ENCODE data around the gene RWDD1.
"Not testable (repeated sequence)": the region's sequence is repeated elsewhere in the genome, so short reads cannot be mapped to it uniquely, and the experiment has no call there.

RWDD1 gene

DNA sequence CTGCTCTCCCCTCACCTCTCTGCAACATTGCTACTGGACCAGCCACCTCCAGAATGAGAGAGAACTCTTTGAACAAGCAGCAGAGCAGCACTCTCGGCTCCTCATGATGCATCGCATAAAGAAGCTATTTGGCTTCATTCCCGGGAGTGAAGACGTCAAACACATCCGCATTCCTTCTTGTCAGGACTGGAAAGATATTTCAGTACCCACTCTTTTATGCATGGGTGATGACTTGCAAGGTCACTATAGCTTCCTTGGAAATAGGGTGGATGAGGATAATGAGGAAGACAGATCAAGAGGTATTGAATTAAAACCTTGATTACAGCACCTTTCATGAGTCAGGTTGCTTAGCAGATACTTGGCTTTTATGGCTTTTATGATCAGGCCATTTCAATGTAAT lies 13.4 kb upstream of the RWDD1 start:
- no peak overlapping the region for H3K4me3 ChIP-seq (ENCODE audit: low read depth, low read length)

DNA sequence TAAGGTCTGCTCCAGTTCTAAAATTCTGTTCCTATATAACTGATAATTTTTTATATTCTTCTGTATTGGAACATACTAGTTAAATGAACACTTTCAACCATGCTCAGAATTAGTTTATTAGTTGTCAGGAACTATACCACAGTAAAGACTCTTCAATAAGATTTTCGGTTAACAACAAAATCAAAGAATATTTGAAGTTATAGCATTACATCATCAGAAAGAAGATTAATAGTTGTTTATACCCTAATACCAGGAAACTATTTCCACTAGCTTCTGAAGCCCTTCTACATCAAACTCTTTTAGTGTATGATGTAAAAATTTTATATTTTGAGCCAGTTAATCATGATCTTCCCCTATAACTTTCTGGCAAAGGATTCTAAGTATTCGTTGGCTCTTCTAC lies 11.2 kb upstream of the RWDD1 start:
- no peak overlapping the region for H3K4me3 ChIP-seq (ENCODE audit: low read depth, low read length)

DNA sequence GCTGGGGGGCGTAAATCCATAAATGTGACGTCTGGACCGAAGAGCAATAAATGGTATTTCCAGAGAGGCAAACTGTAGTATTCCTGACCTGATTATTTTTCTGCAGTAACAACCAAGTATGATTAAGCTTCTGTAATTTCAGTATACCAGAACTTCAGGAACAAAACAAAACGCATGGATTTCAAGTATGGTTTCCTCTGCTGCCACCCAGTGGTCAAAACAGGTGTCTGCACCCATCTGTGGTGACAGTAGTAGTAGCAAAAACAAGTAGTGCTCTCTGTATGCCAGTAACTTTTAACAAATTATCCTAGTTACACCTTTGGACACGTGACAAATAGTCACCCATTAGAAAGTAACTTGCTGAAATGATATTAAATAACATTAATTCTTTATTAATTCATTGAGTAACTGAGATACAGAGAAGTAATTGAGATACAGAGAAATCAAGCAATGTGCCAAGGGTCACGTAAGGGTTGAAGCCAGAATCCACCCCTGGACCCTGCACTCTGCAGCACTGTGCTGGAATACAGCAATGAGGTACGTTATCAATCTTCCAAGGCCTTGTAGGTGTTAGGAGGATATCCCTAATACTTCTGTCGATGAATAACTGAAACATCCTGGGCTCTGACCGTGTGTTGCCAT lies 9.8 kb upstream of the RWDD1 start:
- no peak overlapping the region for H3K4me3 ChIP-seq (ENCODE audit: low read depth, low read length)

DNA sequence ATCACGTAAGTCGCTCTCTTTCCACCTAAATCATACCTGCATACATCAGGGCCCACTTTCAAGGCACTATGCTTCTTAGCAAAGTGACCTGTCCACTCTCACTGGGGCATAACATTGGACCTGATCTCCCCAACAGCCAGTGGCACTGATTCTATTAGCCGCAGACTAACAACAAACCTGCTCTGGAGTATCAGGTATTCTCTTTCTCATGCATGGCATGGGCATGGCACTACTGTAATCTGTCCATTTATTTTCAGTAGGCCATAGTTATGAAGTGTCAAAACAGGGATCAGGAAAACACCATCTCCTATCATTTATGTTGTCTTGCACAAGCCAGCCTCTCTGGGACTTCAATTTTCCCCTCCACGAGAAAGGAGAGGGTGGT lies 9.3 kb upstream of the RWDD1 start:
- no peak overlapping the region for H3K4me3 ChIP-seq (ENCODE audit: low read depth, low read length)

DNA sequence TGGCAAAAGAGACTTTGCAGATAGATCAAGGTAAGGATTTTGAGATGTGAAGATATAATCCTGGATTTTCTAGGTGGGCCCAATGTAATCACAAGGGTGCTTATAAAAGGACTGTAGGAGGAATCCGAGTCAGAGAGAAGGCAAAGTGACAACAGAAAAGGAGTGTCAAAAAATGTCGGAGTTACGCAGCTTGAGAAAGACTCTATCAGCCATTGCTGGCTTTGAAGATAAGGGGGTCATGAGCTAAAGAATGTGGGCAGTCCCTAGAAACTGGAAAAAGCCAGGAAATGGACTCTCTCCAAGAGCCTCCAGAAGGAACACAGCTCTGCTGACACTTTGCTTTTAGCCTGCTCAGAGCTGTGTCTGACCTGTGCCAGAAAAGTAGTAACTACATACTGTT lies 8.7 kb upstream of the RWDD1 start:
- no peak overlapping the region for H3K4me3 ChIP-seq (ENCODE audit: low read depth, low read length)

DNA sequence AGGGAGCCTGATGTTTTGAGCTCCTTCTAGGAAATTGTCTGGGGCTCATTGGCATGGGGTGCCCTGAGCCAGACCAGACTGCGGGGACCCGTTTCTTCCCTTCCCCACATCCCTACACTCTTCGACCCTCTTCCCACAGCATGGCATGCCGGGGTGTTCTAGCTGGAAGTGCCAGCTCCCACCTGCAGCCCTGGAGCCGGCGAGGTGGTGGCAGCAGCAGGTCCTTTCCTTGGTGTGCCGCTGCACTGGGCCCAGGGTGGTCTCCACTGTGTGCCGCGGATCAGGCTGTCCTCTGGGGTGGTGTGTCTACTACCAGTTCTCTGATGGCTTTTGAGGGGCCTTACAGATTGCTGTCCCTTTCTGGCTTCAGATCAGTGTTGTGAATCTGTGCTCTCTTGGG lies 7.5 kb upstream of the RWDD1 start:
- no peak overlapping the region for H3K4me3 ChIP-seq (ENCODE audit: low read depth, low read length)

DNA sequence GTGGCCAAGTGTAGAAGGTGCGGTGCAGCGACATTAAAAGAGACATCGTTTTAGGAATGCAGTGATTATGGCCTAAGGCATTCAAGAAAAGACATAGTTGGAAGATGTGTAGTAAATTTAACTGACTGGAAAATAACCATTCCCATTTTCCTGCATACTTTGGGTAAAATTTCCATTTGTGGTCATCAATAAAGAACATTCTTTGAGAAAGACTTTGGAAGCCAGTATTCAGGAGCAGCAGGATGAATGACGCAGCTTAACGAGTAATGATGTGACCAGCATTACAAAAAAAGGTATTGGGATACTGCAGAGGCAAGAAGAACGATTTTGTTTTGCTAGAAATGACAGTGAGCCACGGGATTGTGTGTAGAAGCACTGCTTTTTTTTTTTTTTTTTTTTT lies 7.0 kb upstream of the RWDD1 start:
- H3K4me3 ChIP-seq (ENCODE audit: low read depth, low read length), result no peak overlapping the region

DNA sequence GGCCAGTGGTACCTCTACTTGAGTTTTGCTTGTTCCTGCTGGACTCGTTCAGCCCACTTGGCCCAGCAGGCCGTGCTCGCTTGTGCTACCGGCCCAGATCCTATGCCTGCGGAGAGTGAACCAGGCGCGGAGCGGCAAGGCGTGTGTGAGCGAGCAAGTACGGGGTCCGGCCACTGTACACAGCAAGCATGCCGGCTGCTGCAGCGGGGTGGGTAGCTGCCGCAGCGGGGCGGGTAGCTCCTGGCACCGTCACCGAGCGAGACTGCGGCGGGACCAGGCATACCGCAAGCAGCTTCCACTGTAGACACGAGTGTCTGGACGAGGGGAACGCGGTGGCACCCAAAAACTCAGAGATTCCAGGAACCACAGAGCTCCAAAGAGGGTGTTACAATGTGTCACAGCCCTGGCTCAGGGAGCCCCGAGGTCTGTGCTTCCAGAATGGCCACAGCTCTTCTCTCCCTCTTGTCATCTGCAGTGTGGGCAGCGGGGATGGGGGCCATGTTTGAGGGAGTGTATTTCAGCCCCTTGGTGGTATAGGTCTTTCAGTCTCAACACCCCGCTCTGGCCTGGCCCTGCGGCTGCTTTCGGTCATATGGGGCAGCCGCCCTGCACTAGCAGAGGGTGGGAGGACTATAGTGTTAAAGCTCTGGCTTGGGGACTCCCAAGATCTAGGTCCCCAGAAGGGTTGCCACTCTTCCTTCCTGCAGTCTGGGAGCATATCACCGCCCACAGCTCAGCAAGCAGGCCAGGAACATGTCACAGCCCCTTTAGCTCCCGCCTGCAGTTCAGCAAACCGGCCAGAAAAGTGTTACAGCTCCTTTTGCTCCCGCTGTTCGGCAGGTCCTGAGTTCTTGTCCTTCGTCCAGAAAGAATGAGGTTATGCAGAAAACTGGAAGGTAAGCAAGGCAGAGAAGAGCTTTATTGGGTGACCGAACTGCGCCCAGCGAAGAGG lies 6.1 kb upstream of the RWDD1 start:
- no peak overlapping the region for H3K4me3 ChIP-seq (ENCODE audit: low read depth, low read length)

DNA sequence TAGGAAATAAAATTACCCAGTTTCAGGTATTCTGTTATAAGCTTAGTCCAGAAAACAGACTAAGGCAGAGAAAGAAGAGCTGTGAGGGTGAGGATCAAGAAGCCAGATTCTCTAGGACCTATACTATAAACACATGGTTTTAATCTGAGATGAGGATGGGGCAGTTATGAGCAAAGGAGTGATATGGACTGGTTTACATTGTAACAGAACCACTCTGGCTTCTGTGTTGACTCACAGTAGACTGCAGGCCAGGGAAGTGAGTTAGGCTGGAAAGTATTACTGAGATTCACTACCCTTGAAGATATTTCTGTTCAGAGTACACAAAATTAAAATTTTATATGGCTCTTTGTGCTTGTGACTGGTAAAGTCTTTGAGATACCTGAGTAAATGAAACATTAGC lies 3.2 kb upstream of the RWDD1 start:
- no peak overlapping the region for H3K4me3 ChIP-seq (ENCODE audit: low read depth, low read length)

DNA sequence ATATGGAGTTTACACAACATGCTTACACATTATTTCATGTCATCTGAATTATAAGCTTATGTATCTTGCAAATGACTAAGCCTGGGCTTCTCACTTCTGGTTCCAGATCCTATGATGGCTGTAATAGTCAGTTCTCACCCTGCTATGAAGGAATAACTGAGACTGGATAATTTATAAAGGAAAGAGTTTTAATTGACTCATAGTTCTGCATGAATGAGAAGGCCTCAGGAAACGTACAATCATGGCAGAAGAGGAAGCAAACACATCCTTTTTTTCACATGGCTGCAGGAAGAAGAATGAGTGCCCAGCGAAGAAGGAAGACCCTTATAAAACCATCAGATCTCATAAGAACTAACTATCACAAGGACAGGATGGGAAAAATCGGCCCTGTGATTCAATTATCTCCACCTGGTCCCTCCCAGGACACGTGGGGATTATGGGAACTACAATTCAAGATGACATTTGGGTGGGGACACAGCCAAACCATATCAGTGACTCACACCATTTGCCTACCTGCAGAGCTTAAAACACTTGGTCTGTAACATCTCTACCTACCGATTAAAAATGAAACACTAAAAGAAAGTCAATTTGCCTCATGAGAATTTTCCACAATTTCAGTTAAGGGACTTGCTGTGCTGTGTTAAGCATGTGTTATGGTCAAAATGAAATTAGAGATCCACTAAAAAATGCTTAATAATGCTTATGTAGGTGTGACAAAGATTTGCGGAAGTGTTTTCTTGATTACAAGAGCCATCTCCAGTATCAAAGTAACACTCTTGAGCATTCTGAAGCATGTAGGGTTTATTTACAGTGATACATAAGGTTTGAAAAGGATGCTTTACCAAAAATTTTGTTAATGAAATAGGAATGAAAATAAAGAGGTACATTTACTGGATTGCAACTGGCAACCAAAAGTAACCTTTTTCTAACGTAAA lies 2.2 kb upstream of the RWDD1 start:
- no peak overlapping the region for H3K4me3 ChIP-seq (ENCODE audit: low read depth, low read length)

DNA sequence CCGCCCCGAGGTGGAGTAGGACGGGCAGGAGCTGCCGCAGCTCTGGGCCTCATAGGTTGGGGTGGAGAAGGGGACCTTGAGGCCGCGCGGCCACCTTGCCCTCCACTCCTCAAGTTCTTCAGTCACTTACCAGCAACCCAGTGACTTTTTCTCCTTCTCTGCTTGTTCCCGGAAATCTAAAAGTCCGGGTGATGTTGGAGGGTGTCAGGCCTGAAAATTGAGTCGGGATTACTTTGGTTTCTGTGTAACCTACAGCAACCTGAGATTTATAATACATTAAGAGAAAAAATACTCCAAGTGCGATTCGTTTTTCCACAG lies 338 bp downstream of the RWDD1 start:
- peak overlapping the region; percentile 96 for H3K4me3 ChIP-seq (ENCODE audit: low read depth, low read length)

DNA sequence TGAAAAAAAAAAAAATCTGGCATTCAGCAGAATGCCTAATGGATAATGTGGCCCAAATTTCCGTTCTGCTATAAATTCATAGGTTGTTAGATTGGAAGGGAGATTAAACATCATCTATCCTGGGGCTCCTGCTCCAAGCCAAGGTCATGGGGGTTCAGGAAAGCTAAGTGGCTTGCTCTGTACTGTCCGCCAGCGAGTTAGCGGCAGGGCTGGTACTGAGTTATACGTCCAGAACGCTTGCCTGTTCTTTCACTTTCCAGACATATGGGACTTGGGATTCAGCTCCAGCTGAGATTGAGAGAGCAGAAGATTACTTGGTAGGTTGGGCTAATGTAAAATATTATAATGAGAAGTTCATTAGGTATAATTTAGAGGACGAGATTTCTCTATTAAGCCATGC lies 858 bp downstream of the RWDD1 start:
- peak overlapping the region; percentile 96 for H3K4me3 ChIP-seq (ENCODE audit: low read depth, low read length)

DNA sequence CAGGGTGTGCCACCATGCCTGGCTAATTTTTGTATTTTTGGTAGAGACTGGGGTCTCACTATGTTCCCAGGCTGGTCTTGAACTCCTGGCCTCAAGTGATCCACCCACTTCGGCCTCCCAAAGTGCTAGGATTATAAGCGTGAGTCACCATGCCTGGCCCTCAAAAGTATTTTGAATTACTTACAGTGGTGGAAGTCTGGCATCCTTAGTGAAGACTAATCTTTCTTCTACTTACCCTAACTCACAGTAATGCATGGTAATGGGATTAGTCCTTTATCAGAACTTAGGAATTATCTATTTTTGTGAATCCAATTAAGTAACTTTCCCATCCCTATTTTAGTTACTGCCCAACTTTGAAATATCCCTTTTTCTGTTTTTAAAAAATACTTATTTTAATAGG lies 3.9 kb downstream of the RWDD1 start:
- H3K4me3 ChIP-seq (ENCODE audit: low read depth, low read length), result no peak overlapping the region

DNA sequence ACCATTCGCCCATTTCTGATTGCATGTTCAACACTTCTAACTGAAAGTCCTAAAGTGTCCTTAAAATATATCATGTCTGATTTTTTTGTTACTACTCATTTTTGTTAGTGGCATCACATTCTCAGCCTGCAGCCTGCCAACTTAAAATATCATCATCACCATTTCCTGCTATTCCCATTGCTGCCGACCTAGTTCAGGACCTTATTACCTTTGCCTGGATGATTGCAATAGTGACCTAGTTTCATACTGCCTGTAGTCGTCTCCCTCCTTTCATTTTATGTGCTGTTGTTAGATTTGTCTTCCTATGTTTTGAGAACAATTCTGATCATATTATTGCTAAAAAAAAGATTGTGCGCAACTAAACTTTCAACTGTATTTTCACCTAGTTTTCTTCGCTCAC lies 6.2 kb downstream of the RWDD1 start:
- H3K4me3 ChIP-seq (ENCODE audit: low read depth, low read length), result no peak overlapping the region

DNA sequence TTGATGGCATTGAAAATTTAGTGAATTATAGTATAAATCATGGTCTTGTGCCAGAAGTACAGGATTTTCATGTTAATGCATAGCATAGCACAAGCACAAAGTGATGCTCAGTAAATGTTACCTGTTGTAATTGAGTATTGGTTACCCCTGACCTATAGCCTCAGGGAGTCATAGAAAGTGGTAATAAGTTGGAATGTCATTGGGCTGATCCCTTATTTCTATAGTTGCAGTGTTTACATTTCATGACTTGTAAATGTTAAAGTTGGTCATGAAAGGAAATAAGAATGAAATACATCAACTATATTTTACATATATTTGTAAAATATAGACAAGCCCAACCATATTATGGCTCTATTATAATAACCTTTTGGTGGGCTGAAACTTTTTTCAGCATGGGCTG lies 7.0 kb downstream of the RWDD1 start:
- no peak overlapping the region for H3K4me3 ChIP-seq (ENCODE audit: low read depth, low read length)

DNA sequence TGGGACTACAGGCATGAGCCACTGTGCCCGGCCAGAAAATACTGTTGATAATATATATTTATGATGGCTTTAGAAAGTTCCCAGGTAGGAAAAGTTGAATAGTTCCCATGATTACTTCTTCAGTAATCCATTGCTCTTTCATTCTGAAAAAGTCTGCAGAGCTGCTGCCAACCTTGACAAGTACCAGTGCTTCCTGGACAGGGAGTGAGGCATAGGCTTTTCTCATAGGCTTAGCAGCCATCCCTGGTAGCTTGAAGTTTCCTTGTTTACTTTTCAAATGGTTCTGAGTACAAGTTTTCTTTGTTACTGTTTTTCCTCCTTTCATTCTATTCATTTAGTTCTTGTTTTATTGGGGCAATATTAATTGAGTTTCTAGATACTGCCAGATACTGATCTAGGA lies 7.8 kb downstream of the RWDD1 start:
- no peak overlapping the region for H3K4me3 ChIP-seq (ENCODE audit: low read depth, low read length)

DNA sequence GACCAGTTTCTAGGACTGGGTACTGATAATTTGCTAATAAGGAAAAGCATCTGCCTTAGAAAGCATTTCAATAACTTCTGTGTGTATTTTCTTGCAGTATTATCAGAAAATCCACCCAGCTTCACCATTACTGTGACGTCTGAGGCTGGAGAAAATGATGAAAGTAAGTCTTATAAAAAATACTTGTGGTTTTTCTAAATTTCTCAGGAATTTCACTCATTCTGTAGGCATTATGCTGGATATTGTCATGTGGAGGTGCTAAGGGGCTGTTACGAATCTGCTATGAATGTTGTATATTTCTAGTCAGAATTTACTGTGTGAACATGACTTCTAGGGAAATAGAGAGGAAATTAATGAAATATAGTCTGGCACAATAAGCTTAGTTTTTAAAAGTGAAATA lies 8.9 kb downstream of the RWDD1 start:
- no peak overlapping the region for H3K4me3 ChIP-seq (ENCODE audit: low read depth, low read length)

DNA sequence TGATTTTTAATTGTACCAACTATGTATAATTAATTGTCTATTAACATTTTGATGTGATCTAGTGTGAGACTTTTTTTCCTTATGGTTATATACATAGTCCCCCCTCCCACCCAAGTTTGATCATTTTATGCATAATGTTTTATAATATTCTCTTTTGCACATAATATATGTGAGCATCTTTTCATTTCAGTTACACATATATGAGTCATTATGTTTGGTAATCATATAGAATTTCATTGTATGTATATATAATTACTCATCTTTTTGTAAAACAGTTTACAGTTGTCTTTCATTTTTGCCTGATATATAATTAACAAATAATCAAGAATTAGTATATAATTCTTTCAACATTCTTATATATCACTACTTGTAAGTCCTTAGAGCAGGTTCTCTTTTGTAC lies 15.0 kb downstream of the RWDD1 start:
- no peak overlapping the region for H3K4me3 ChIP-seq (ENCODE audit: low read depth, low read length)

DNA sequence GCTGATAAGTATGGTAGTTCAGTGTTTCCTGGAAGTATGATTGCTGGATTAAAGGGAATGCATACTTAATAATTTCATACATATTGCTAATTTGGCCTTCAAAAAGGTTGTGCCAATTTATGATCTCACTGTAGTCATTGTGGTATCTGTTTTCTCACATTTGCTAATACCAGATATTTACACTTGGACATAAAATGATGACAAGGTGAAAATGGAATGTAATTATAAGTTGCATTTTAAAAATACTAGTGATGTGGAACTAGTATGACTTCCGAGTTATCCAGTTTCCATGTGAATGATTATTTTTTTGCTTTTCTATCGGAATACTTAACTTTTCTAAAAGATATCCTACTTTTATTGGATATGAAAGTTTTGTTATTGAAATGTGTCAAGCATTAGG lies 15.4 kb downstream of the RWDD1 start:
- no peak overlapping the region for H3K4me3 ChIP-seq (ENCODE audit: low read depth, low read length)

DNA sequence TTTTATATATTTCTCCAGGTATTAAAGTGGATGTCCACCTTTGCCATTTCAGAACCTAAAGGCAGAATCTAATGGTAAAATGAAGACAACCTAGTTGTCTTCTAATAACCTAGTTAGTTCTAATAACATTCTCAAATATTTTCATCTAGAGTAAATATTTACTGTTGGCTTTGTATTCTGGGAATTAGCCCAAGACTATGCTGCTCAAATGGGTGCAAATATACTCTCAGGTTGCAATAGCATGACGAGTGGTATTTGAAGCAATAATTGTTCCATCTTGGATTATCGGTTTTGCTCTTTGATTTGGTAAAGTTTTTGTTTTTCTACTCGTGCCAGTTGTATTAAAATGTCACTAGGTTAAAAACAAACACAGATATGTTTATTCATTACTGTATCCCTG lies 23.9 kb downstream of the RWDD1 start:
- H3K4me3 ChIP-seq (ENCODE audit: low read depth, low read length), result no peak overlapping the region

DNA sequence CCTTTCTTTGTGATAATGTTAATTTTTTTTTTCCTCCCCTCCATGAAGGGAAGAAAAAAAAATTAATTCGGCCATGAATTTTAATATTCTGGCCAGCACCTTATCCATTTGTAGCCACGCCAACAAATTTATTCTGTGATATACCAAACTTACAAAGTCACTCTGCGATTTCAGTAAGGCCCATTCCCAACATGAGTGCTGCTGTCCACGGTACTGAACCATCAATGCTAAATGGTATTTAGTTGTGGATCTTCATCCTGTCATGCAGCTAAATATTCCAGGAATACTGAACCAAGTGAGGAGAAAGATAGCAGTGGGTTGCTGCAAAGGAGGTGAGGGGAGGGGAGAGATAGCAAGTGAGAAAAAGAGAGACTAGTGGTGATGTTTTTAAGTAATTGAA lies 25.5 kb downstream of the RWDD1 start:
- H3K4me3 ChIP-seq (ENCODE audit: low read depth, low read length), result no peak overlapping the region

DNA sequence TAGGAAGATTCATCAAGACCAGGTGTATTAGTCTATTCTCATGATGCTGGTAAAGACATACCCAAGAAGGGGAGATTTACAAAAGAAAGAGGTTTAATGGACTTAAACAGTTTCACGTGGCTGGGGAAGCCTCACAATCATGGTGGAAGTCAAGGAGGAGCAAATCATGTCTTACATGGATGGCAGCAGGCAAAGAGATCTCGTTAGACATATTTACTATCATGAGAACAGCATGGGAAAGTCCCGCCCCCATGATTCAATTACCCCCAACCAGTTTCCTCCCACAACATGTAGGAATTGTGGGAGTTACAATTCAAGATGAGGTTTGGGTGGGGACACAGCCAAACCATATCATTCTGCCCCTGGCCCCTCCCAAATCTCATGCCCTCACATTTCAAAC lies 32.6 kb downstream of the RWDD1 start:
- H3K4me3 ChIP-seq (ENCODE audit: low read depth, low read length), result not testable (repeated sequence)
